ENCODE data around the gene CKB.

- TF ChIP-seq ATF4 (CRISPR knock-in tag; IDR thresholded peaks at IDR 0.05): no peak
- no peak for TF ChIP-seq EGR1 (conservative IDR thresholded peaks at IDR 0.05)
- TF ChIP-seq ZNF444 (CRISPR knock-in tag; IDR thresholded peaks at IDR 0.05): no peak
- TF ChIP-seq ATF2 (CRISPR knock-in tag; IDR thresholded peaks at IDR 0.05): no peak
- TF ChIP-seq SMC3 (conservative IDR thresholded peaks at IDR 0.05; ENCODE audit: insufficient read depth, low read depth, low read length): no peak
- TF ChIP-seq TRIM28 (IDR thresholded peaks at IDR 0.05): no peak
- no peak for TF ChIP-seq ZNF324 (CRISPR knock-in tag; IDR thresholded peaks at IDR 0.05)
- no peak for TF ChIP-seq MAX (CRISPR knock-in tag; IDR thresholded peaks at IDR 0.05)
- no peak for TF ChIP-seq CTCF (IDR thresholded peaks at IDR 0.05 in 2 of 3, conservative IDR thresholded peaks at IDR 0.05 in 1 of 3; ENCODE audit: insufficient read depth in 2 of 3, low read depth in 1 of 3, low read length in 3 of 3)
- no peak for TF ChIP-seq TCF3 (CRISPR knock-in tag; IDR thresholded peaks at IDR 0.05)
- TF ChIP-seq EHMT2 (IDR thresholded peaks at IDR 0.05): no peak
- no peak for TF ChIP-seq NFXL1 (CRISPR knock-in tag; IDR thresholded peaks at IDR 0.05)
Observed at GRCh38 chr14:103547455-103547940, 24.9 kb upstream of the CKB start.
